DND-41 (cell line): ENCODE data around the gene LRRC3.

Source experiments
- ATAC-seq: fragments of 200-7000 bp; cut with Tn5 transposase; 3 replicates; pipeline ENCODE4 v1.9.1; 2021; ENCODE audit warnings: low read depth; ENCODE audit not compliant: insufficient read depth
- DNase-seq: peaks from one replicate; pipeline ENCODE4 v3.0.0-alpha.2; 2020
- H2AFZ ChIP-seq: 2 replicates; pipeline ENCODE4 v1.6.0; 2012; ENCODE audit warnings: low read depth, low read length
- H3K27ac ChIP-seq: 2 replicates; pipeline ENCODE4 v1.5.1; 2012; ENCODE audit warnings: low read length, inconsistent platforms
- H3K27me3 ChIP-seq: fragments of 200-600 bp; sonication (generic); 2 replicates; pipeline ENCODE4 v1.6.0; 2012; ENCODE audit warnings: low read length, mild to moderate bottlenecking, inconsistent platforms; ENCODE audit not compliant: insufficient read depth, poor library complexity
- H3K36me3 ChIP-seq: 2 replicates; pipeline ENCODE4 v1.5.1; 2012; ENCODE audit warnings: low read length, inconsistent platforms; ENCODE audit not compliant: insufficient read depth
- H3K4me1 ChIP-seq: 2 replicates; pipeline ENCODE4 v1.5.1; 2012; ENCODE audit warnings: mild to moderate bottlenecking, low read length; ENCODE audit not compliant: insufficient read depth
- H3K4me2 ChIP-seq: 2 replicates; pipeline ENCODE4 v1.6.0; 2012; ENCODE audit warnings: mild to moderate bottlenecking, moderate library complexity, low read length, inconsistent platforms; ENCODE audit not compliant: insufficient read depth
- H3K4me3 ChIP-seq, 2 experiments: fragments of 200-600 bp in 1 of 2; shearing (Covaris generic) in 1 of 2; 2 replicates each; pipeline ENCODE4 v1.5.1; 2012 to 2016; ENCODE audit warnings: inconsistent platforms in 2 of 2, low read length in 2 of 2, mild to moderate bottlenecking in 2 of 2, low read depth in 1 of 2, moderate library complexity in 1 of 2
- H3K79me2 ChIP-seq: 2 replicates; pipeline ENCODE4 v1.6.0; 2012; ENCODE audit warnings: low read length, inconsistent platforms; ENCODE audit not compliant: insufficient read depth
- H3K9ac ChIP-seq: 2 replicates; pipeline ENCODE4 v1.6.0; 2012; ENCODE audit warnings: low read depth, mild to moderate bottlenecking, inconsistent platforms, low read length, moderate library complexity
- H3K9me3 ChIP-seq: 2 replicates; pipeline ENCODE4 v1.5.1; 2012; ENCODE audit warnings: low read length, moderate library complexity, mild to moderate bottlenecking, inconsistent platforms; ENCODE audit not compliant: insufficient read depth, severe bottlenecking
- H4K20me1 ChIP-seq: 2 replicates; pipeline ENCODE4 v1.6.0; 2012; ENCODE audit warnings: low read length; ENCODE audit not compliant: insufficient read depth
- EZH2 ChIP-seq: IDR thresholded peaks from 3 replicates; pipeline ENCODE4 v1.6.1; 2012; ENCODE audit warnings: borderline replicate concordance, low read depth, mild to moderate bottlenecking, moderate library complexity, low read length, inconsistent platforms; ENCODE audit not compliant: severe bottlenecking
- TF ChIP-seq, protein P1 (sequence below): IDR thresholded peaks from 2 replicates; pipeline ENCODE4 v1.5.1; 2012; ENCODE audit warnings: borderline replicate concordance, low read length, moderate library complexity, mild to moderate bottlenecking; ENCODE audit not compliant: poor library complexity, severe bottlenecking; ENCODE audit errors: extremely low read depth

Gene LRRC3

GRCh38 chr21:44473915-44474555 is 18.7 kb downstream of the LRRC3 start:
- Histone ChIP-seq H2AFZ (no peak overlapping the region), H3K4me3 (no peak overlapping the region), H3K27me3 (no peaks in the 10 kb centered on the region), H3K9me3 (no peaks in the 10 kb centered on the region), H3K36me3 (no peaks in the 10 kb centered on the region), H4K20me1 (no peaks in the 10 kb centered on the region), H3K9ac (no peak overlapping the region), H3K4me2 (no peak overlapping the region), H3K4me1 (no peaks in the 10 kb centered on the region), H3K27ac (no peak overlapping the region), H3K79me2 (no peaks in the 10 kb centered on the region)
- DNase-seq: no peak
- no peak for TF ChIP-seq EZH2
- TF ChIP-seq, protein P1, sequence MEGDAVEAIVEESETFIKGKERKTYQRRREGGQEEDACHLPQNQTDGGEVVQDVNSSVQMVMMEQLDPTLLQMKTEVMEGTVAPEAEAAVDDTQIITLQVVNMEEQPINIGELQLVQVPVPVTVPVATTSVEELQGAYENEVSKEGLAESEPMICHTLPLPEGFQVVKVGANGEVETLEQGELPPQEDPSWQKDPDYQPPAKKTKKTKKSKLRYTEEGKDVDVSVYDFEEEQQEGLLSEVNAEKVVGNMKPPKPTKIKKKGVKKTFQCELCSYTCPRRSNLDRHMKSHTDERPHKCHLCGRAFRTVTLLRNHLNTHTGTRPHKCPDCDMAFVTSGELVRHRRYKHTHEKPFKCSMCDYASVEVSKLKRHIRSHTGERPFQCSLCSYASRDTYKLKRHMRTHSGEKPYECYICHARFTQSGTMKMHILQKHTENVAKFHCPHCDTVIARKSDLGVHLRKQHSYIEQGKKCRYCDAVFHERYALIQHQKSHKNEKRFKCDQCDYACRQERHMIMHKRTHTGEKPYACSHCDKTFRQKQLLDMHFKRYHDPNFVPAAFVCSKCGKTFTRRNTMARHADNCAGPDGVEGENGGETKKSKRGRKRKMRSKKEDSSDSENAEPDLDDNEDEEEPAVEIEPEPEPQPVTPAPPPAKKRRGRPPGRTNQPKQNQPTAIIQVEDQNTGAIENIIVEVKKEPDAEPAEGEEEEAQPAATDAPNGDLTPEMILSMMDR: no peak
- ATAC-seq: no peak

DNA sequence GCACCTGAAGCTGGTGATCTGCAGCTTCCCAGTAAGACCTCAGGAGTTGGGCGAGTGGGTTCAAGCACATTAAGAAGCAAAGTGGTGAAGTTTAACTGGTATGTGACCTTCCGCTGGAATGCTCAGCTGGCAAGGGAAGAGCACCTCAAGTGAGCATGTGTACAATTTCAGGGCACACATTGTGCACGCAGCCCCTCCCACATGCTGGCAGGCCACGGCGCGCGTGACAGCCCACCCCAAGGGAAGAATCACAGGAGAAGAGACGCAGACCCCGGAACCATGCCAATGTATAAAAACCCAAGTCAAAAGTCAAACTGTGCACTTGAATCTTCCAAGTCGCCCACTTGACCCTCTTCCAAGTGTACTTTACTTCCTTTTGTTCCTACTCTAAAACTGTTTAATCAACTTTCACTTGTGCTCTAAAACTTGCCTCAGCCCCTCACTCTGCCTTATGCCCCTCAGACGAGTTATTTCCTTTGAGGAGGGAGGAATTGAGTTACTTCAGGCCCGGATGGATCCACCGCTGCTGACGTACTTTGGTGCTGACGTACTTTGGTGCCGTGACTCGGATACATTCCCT is 20.0 kb downstream of the LRRC3 start:
- DNase-seq (no peak), ATAC-seq (no peak)
- H3K4me2 ChIP-seq: no peak overlapping the region
- H3K79me2 ChIP-seq: no peaks in the 10 kb centered on the region
- H3K27ac ChIP-seq: no peak overlapping the region
- no peaks in the 10 kb centered on the region for H3K36me3 ChIP-seq
- TF ChIP-seq, protein P1: no peak
- no peak for TF ChIP-seq EZH2
- H3K4me1 ChIP-seq: no peaks in the 10 kb centered on the region
- H2AFZ ChIP-seq: no peak overlapping the region
- H4K20me1 ChIP-seq: no peaks in the 10 kb centered on the region
- no peak overlapping the region for H3K4me3 ChIP-seq
- no peaks in the 10 kb centered on the region for H3K27me3 ChIP-seq
- H3K9me3 ChIP-seq: no peaks in the 10 kb centered on the region
- no peak overlapping the region for H3K9ac ChIP-seq

DNA sequence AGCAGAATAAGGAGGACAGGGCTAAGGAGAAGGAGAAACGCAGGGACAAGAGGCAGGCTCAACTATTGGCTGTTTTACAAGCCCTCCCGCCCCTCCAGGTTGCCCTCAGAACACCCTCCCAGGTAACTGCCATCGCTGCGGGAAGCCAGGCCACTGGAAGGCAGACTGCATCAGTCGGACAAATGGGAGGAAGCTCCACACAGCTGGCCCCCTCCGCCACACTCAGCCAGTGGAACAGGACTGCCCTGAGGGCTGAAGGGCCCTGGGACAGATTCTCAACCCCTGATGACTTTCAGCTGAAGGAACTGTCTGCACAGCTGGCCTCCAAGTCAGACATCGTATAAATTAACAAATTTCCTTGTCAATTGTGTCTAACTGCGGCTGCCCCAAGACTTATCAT is 21.8 kb downstream of the LRRC3 start:
- no peak overlapping the region for H3K4me3 ChIP-seq
- no peaks in the 10 kb centered on the region for H3K9me3 ChIP-seq
- ATAC-seq: no peak
- no peaks in the 10 kb centered on the region for H3K79me2 ChIP-seq
- no peak overlapping the region for H3K4me2 ChIP-seq
- DNase-seq: no peak
- no peak overlapping the region for H2AFZ ChIP-seq
- no peak overlapping the region for H3K9ac ChIP-seq
- no peaks in the 10 kb centered on the region for H3K36me3 ChIP-seq
- H3K27ac ChIP-seq: no peak overlapping the region
- no peaks in the 10 kb centered on the region for H3K27me3 ChIP-seq
- H4K20me1 ChIP-seq: no peaks in the 10 kb centered on the region
- no peak for TF ChIP-seq EZH2
- TF ChIP-seq, protein P1: no peak
- H3K4me1 ChIP-seq: no peaks in the 10 kb centered on the region
